HEK293 (cell line): ENCODE measurements around the gene RPS6KB1.
"Not testable (repeated sequence)": the region's sequence is repeated elsewhere in the genome, so short reads cannot be mapped to it uniquely, and the experiment has no call there.

ENCODE experiments used
- CTCF ChIA-PET: fragments of 350-600 bp; formaldehyde crosslinking; extraction: SDS; loops from one replicate; lab custom pipeline; 2021; ENCODE audit warnings: antibody characterized with exemption; lab: Yijun Ruan, JAX
- POLR2A ChIA-PET: fragments of 300-600 bp; formaldehyde crosslinking; extraction: SDS; loops from one replicate; lab custom pipeline; 2020; ENCODE audit warnings: antibody characterized with exemption, inconsistent platforms; lab: Yijun Ruan, JAX
- H3K27ac ChIP-seq: fragments of 200-500 bp; sonication (Bioruptor generic); 2 replicates; pipeline ENCODE4 v1.5.1; 2014; ENCODE audit warnings: low read depth, low read length, control low read depth, inconsistent platforms; ENCODE audit errors: extremely low read depth
- H3K36me3 ChIP-seq, 2 experiments: fragments of 200-500 bp in 1 of 2; sonication (Bioruptor generic) in 1 of 2; 1 replicate in 1 of 2; 2 replicates in 1 of 2; pipeline ENCODE4 v1.5.1; 2014 to 2017; ENCODE audit warnings: inconsistent platforms in 2 of 2, low read length in 2 of 2; ENCODE audit not compliant: control insufficient read depth in 2 of 2, insufficient read depth in 1 of 2
- H3K4me1 ChIP-seq: fragments of 200-500 bp; sonication (Bioruptor generic); 2 replicates; pipeline ENCODE4 v1.5.1; 2014; ENCODE audit warnings: mild to moderate bottlenecking, low read length, inconsistent platforms; ENCODE audit not compliant: control insufficient read depth, insufficient read depth
- H3K4me3 ChIP-seq: 2 replicates; pipeline ENCODE4 v1.5.1; 2011; ENCODE audit warnings: low read depth, mild to moderate bottlenecking, control low read depth, low read length, moderate library complexity
- H3K9me3 ChIP-seq: fragments of 200-500 bp; sonication (Bioruptor generic); 2 replicates; pipeline ENCODE4 v1.5.1; 2014; ENCODE audit warnings: low read depth, low read length, inconsistent platforms; ENCODE audit not compliant: control insufficient read depth, insufficient read depth
- CTCF ChIP-seq: fragments of 450-650 bp; formaldehyde crosslinking; IDR thresholded peaks from 2 replicates; pipeline ENCODE4 v1.5.1; 2016; ENCODE audit warnings: missing biosample characterization, missing genetic modification characterization
- ELK4 ChIP-seq: IDR thresholded peaks from 2 replicates; pipeline ENCODE4 v1.6.1; 2011; ENCODE audit warnings: mild to moderate bottlenecking, low read depth, low read length, borderline replicate concordance
- KLF10 ChIP-seq: fragments of 450-650 bp; IDR thresholded peaks from 2 replicates; pipeline ENCODE4 v1.5.1; 2018; ENCODE audit warnings: missing biosample characterization, mild to moderate bottlenecking, missing genetic modification characterization
- KLF8 ChIP-seq: fragments of 450-650 bp; formaldehyde crosslinking; IDR thresholded peaks from 2 replicates; pipeline ENCODE4 v1.5.1; 2016; ENCODE audit warnings: missing biosample characterization, missing genetic modification characterization
- PBX3 ChIP-seq: sonication (generic); formaldehyde crosslinking; IDR thresholded peaks from 2 replicates; pipeline ENCODE4 v1.8.1; 2022; ENCODE audit warnings: mild to moderate bottlenecking, moderate library complexity, missing genetic modification reagents
- ZBTB48 ChIP-seq: fragments of 450-650 bp; formaldehyde crosslinking; IDR thresholded peaks from 2 replicates; pipeline ENCODE4 v1.5.1; 2016; ENCODE audit warnings: missing biosample characterization, missing genetic modification characterization
- ZFP69B ChIP-seq: fragments of 450-650 bp; formaldehyde crosslinking; IDR thresholded peaks from 2 replicates; pipeline ENCODE4 v1.5.1; 2016; ENCODE audit warnings: missing biosample characterization, missing genetic modification characterization
- ZNF10 ChIP-seq: fragments of 450-650 bp; formaldehyde crosslinking; IDR thresholded peaks from 2 replicates; pipeline ENCODE4 v1.5.1; 2017; ENCODE audit warnings: missing biosample characterization, missing genetic modification characterization
- ZNF221 ChIP-seq: fragments of 450-650 bp; formaldehyde crosslinking; IDR thresholded peaks from 2 replicates; pipeline ENCODE4 v1.5.1; 2017; ENCODE audit warnings: missing biosample characterization, missing genetic modification characterization, borderline replicate concordance
- ZNF248 ChIP-seq: fragments of 450-650 bp; formaldehyde crosslinking; IDR thresholded peaks from 2 replicates; pipeline ENCODE4 v1.5.1; 2017; ENCODE audit warnings: missing biosample characterization, missing genetic modification characterization
- ZNF302 ChIP-seq: fragments of 450-650 bp; formaldehyde crosslinking; IDR thresholded peaks from 2 replicates; pipeline ENCODE4 v1.5.1; 2016; ENCODE audit warnings: missing biosample characterization, missing genetic modification characterization, low read depth
- ZNF704 ChIP-seq: fragments of 450-650 bp; formaldehyde crosslinking; IDR thresholded peaks from 2 replicates; pipeline ENCODE4 v1.5.1; 2016; ENCODE audit warnings: missing biosample characterization, missing genetic modification characterization
- ZNF707 ChIP-seq: fragments of 450-650 bp; formaldehyde crosslinking; IDR thresholded peaks from 2 replicates; pipeline ENCODE4 v1.5.1; 2016; ENCODE audit warnings: missing biosample characterization, missing genetic modification characterization
- ZNF747 ChIP-seq: fragments of 450-650 bp; formaldehyde crosslinking; IDR thresholded peaks from 2 replicates; pipeline ENCODE4 v1.5.1; 2016; ENCODE audit warnings: missing biosample characterization, missing genetic modification characterization

Gene RPS6KB1

GRCh38 chr17:59851439-59852375 lies 41.2 kb upstream of the RPS6KB1 start:
- peaks cover 6% of the 10 kb centered on the region for H3K4me1 ChIP-seq
- no peak overlapping the region for H3K4me3 ChIP-seq
- no peaks in the 10 kb centered on the region for H3K9me3 ChIP-seq
- POLR2A ChIA-PET, result interaction anchor here (0.7 to 0.9 kb wide), 2 partner anchors 100 to 113 kb away, joined by 4 to 5 read pairs; partner anchors contain the start of gene RNFT1
- no peaks in the 10 kb centered on the region for H3K36me3 ChIP-seq
- no peak for TF ChIP-seq ZNF704 (tag by site-specific recombination)
- TF ChIP-seq KLF10 (tag by site-specific recombination), result no peak
- no peak for TF ChIP-seq ZNF221 (tag by site-specific recombination)
- TF ChIP-seq ZNF10 (tag by site-specific recombination), result no peak
- TF ChIP-seq ZNF302 (tag by site-specific recombination), result no peak
- TF ChIP-seq ZBTB48 (tag by site-specific recombination), result no peak
- no peak for TF ChIP-seq ZNF707 (tag by site-specific recombination)
- TF ChIP-seq CTCF (tag by site-specific recombination), result no peak
- no peak for TF ChIP-seq ZNF747 (tag by site-specific recombination)
- no peak for TF ChIP-seq PBX3 (CRISPR knock-in tag)
- TF ChIP-seq ELK4, result no peak
- no peak for TF ChIP-seq KLF8 (tag by site-specific recombination)
- no peak for TF ChIP-seq ZFP69B (tag by site-specific recombination)
- no peak for TF ChIP-seq ZNF248 (tag by site-specific recombination)
- TF ChIP-seq, all 188 proteins: peak for 0
- H3K27ac ChIP-seq, result no peak overlapping the region
- CTCF ChIA-PET, result interaction anchor here (1.1 kb wide), 1 partner anchor 98 kb away, joined by 4 read pairs; no protein-coding TSS in a partner anchor

GRCh38 chr17:59852847-59853167 lies 40.1 kb upstream of the RPS6KB1 start:
- not testable (repeated sequence) for H3K4me3 ChIP-seq, H3K4me1 ChIP-seq, H3K36me3 ChIP-seq, H3K27ac ChIP-seq, H3K9me3 ChIP-seq
- POLR2A ChIA-PET, result interaction anchor here (0.5 to 1.2 kb wide), 2 partner anchors 9 to 11 kb away, joined by 3 to 4 read pairs; no protein-coding TSS in a partner anchor
- CTCF ChIA-PET, result interaction anchor here (0.6 to 1.5 kb wide), 8 partner anchors 8 to 184 kb away, joined by 3 to 4 read pairs (median 3); no protein-coding TSS in a partner anchor
